SK-N-MC (cell line): ENCODE results near the gene TM2D3.
"Not testable (repeated sequence)": the region's sequence is repeated elsewhere in the genome, so short reads cannot be mapped to it uniquely, and the experiment has no call there.

Experiments used
- DNase-seq: peaks from one replicate; pipeline ENCODE4 v3.0.0-alpha.2; 2011; ENCODE audit warnings: low read depth, low spot score
- H3K27ac ChIP-seq: fragments of 200-600 bp; sonication (generic); 2 replicates; pipeline ENCODE4 v1.5.1; 2016; ENCODE audit warnings: mixed run types
- H3K36me3 ChIP-seq: fragments of 200-600 bp; sonication (generic); 2 replicates; pipeline ENCODE4 v1.6.1; 2017; ENCODE audit warnings: antibody characterized with exemption, low read length, mixed read lengths; ENCODE audit not compliant: insufficient read depth
- H3K4me3 ChIP-seq: fragments of 200-600 bp; sonication (generic); 2 replicates; pipeline ENCODE4 v1.5.1; 2016
- H3K9ac ChIP-seq: fragments of 200-600 bp; sonication (generic); 2 replicates; pipeline ENCODE4 v1.8.0; 2017; ENCODE audit warnings: mixed run types, mixed read lengths; ENCODE audit not compliant: insufficient read length
- H3K9me3 ChIP-seq: fragments of 200-600 bp; sonication (generic); 2 replicates; pipeline ENCODE4 v1.6.1; 2017; ENCODE audit warnings: low read depth, mild to moderate bottlenecking, antibody characterized with exemption, low read length, moderate library complexity, mixed read lengths
- EZH2 ChIP-seq: fragments of 200-600 bp; sonication (generic); IDR thresholded peaks from one replicate; pipeline ENCODE4 v1.6.1; 2017; ENCODE audit warnings: antibody characterized with exemption
- FOXP2 ChIP-seq: optimal IDR thresholded peaks from 2 replicates; pipeline ENCODE3; 2011; ENCODE audit warnings: mild to moderate bottlenecking, moderate library complexity; ENCODE audit not compliant: insufficient read depth; ENCODE audit errors: extremely low read length, control extremely low read depth
- POLR2AphosphoS5 ChIP-seq: IDR thresholded peaks from 2 replicates; pipeline ENCODE4 v1.6.1; 2012; ENCODE audit warnings: mild to moderate bottlenecking, low read depth, low read length, borderline replicate concordance

The TM2D3 gene

GRCh38 chr15:101662203-101662602 is 10.0 kb upstream of the TM2D3 start:
- Histone ChIP-seq H3K36me3 (no peaks in the 10 kb centered on the region), H3K9me3 (0 out of 2 replicates have a peak, but pooled peaks cover 5% of the 10 kb centered on the region), H3K9ac (no peak overlapping the region), H3K27ac (no peak overlapping the region), H3K4me3 (no peak overlapping the region)
- TF ChIP-seq EZH2 (no peak), FOXP2 (no peak), POLR2AphosphoS5 (no peak)
- no peak for DNase-seq

DNA sequence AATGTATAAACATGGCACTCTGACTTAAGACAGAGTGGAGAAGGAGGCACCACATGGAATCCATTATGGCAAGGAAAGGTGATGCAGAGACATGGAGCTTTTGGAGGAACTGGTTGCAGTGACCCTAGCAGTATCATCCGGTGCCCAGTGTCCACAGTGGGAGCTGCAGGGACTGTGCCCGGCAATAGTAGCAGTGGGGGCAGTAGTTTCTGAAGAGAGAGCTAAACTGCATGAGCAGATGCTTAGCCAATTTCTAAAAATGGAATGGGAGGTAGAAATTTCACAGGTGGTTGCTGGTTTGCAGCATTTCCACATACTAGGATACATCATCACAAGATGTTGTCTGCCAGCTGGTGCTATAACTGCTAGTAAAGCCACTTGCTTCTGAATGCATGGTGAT is 7.8 kb upstream of the TM2D3 start:
- Histone ChIP-seq H3K4me3 (no peak overlapping the region), H3K36me3 (no peaks in the 10 kb centered on the region), H3K9me3 (no peaks in the 10 kb centered on the region), H3K9ac (no peak overlapping the region), H3K27ac (no peak overlapping the region)
- TF ChIP-seq FOXP2 (no peak), EZH2 (no peak), POLR2AphosphoS5 (no peak)
- no peak for DNase-seq

- Histone ChIP-seq H3K9me3 (no peaks in the 10 kb centered on the region), H3K9ac (no peak overlapping the region), H3K4me3 (no peak overlapping the region), H3K36me3 (no peaks in the 10 kb centered on the region), H3K27ac (no peak overlapping the region)
- no peak for TF ChIP-seq EZH2
- no peak for TF ChIP-seq FOXP2
- no peak for TF ChIP-seq POLR2AphosphoS5
- DNase-seq = no peak
Observed at GRCh38 chr15:101657968-101658784, 6.0 kb upstream of the TM2D3 start.

- TF ChIP-seq FOXP2 = no peak
- no peak for TF ChIP-seq POLR2AphosphoS5
- TF ChIP-seq EZH2 = no peak
- Histone ChIP-seq H3K4me3 (no peak overlapping the region), H3K27ac (no peak overlapping the region), H3K9me3 (no peaks in the 10 kb centered on the region), H3K36me3 (no peaks in the 10 kb centered on the region), H3K9ac (no peak overlapping the region)
- DNase-seq = no peak
Observed at GRCh38 chr15:101657171-101657570, 5.0 kb upstream of the TM2D3 start.

- H3K4me3 ChIP-seq, H3K9me3 ChIP-seq, DNase-seq, H3K36me3 ChIP-seq, H3K27ac ChIP-seq: not testable (repeated sequence)
- peak overlapping the region; percentile 32 for H3K9ac ChIP-seq
Observed at GRCh38 chr15:101654624-101655337, 2.6 kb upstream of the TM2D3 start.

- no peak for DNase-seq
- Histone ChIP-seq H3K27ac (no peak overlapping the region), H3K9ac (peak overlapping the region; percentile 32), H3K9me3 (no peaks in the 10 kb centered on the region), H3K4me3 (no peak overlapping the region), H3K36me3 (peaks cover 10% of the 10 kb centered on the region)
- TF ChIP-seq FOXP2 = no peak
- no peak for TF ChIP-seq EZH2
- TF ChIP-seq POLR2AphosphoS5 = no peak
Observed at GRCh38 chr15:101654171-101654570, 2.0 kb upstream of the TM2D3 start.

GRCh38 chr15:101652786-101653430 is 727 bp upstream of the TM2D3 start:
- H3K36me3 ChIP-seq = peaks cover 20% of the 10 kb centered on the region
- peak overlapping the region; percentile 97 for H3K4me3 ChIP-seq
- no peaks in the 10 kb centered on the region for H3K9me3 ChIP-seq
- no peak for DNase-seq
- TF ChIP-seq POLR2AphosphoS5 (no peak), FOXP2 (no peak), EZH2 (no peak)
- H3K27ac ChIP-seq = no peak overlapping the region; the same call in 1 of the 2 replicates
- H3K9ac ChIP-seq = peak overlapping the region; percentile 91

GRCh38 chr15:101651554-101652097 is 555 bp downstream of the TM2D3 start:
- H3K9ac ChIP-seq = peak overlapping the region; percentile 91
- peaks cover 28% of the 10 kb centered on the region for H3K36me3 ChIP-seq
- peak overlapping the region; percentile 73 for H3K27ac ChIP-seq
- no peak for DNase-seq
- H3K4me3 ChIP-seq = peak overlapping the region; percentile 97
- no peaks in the 10 kb centered on the region for H3K9me3 ChIP-seq
- no peak for TF ChIP-seq EZH2
- no peak for TF ChIP-seq FOXP2
- TF ChIP-seq POLR2AphosphoS5 = no peak
